Left hindlimb (tissue), 1 donor: ENCODE measurements around the gene TBC1D9.
"Not testable (repeated sequence)": the region's sequence is repeated elsewhere in the genome, so short reads cannot be mapped to it uniquely, and the experiment has no call there.

Experiments
- DNase-seq: peaks from one replicate; pipeline ENCODE4 v3.0.0-alpha.2; 2018

TBC1D9 gene

GRCh38 chr4:140752291-140753068 lies 3.7 kb downstream of the TBC1D9 start:
- DNase-seq = no peak

- DNase-seq = no peak
Measured at GRCh38 chr4:140750470-140750869, 5.7 kb downstream of the TBC1D9 start.

- no peak for DNase-seq
Measured at GRCh38 chr4:140748171-140748570, 8.0 kb downstream of the TBC1D9 start.

GRCh38 chr4:140746546-140746945 lies 9.6 kb downstream of the TBC1D9 start:
- DNase-seq = not testable (repeated sequence)

- DNase-seq = no peak
Measured at GRCh38 chr4:140744421-140744820, 11.8 kb downstream of the TBC1D9 start.

- no peak for DNase-seq
Measured at GRCh38 chr4:140743194-140743931, 12.8 kb downstream of the TBC1D9 start.

GRCh38 chr4:140742838-140743193 lies 13.4 kb downstream of the TBC1D9 start:
- no peak for DNase-seq

- no peak for DNase-seq
Measured at GRCh38 chr4:140740906-140741670, 15.1 kb downstream of the TBC1D9 start.

- no peak for DNase-seq
Measured at GRCh38 chr4:140740422-140740821, 15.8 kb downstream of the TBC1D9 start.

- no peak for DNase-seq
Measured at GRCh38 chr4:140739971-140740370, 16.2 kb downstream of the TBC1D9 start.

- DNase-seq = no peak
Measured at GRCh38 chr4:140738139-140738538, 18.0 kb downstream of the TBC1D9 start.

GRCh38 chr4:140736669-140737343 lies 19.4 kb downstream of the TBC1D9 start:
- no peak for DNase-seq

GRCh38 chr4:140735779-140736391 lies 20.3 kb downstream of the TBC1D9 start:
- no peak for DNase-seq

- no peak for DNase-seq
Measured at GRCh38 chr4:140735317-140735716, 20.9 kb downstream of the TBC1D9 start.

GRCh38 chr4:140732780-140733179 lies 23.4 kb downstream of the TBC1D9 start:
- DNase-seq = no peak

GRCh38 chr4:140729344-140730049 lies 26.7 kb downstream of the TBC1D9 start:
- DNase-seq = no peak

- no peak for DNase-seq
Measured at GRCh38 chr4:140726776-140727500, 29.2 kb downstream of the TBC1D9 start.

GRCh38 chr4:140725556-140725955 lies 30.6 kb downstream of the TBC1D9 start:
- no peak for DNase-seq

- DNase-seq = no peak
Measured at GRCh38 chr4:140724760-140725159, 31.4 kb downstream of the TBC1D9 start.

- DNase-seq = no peak
Measured at GRCh38 chr4:140720387-140721304, 35.5 kb downstream of the TBC1D9 start.
